HG03565 (cell line): ENCODE data around the gene RAB17.

Experiments used
- ATAC-seq: cut with Tn5 transposase; IDR thresholded peaks from one replicate; pipeline ENCODE4 v1.9.1; 2021; ENCODE audit warnings: mild to moderate bottlenecking, moderate library complexity; ENCODE audit not compliant: unreplicated experiment

The RAB17 gene

GRCh38 chr2:237540223-237540775, 50.2 kb downstream of the RAB17 start:
- no peak for ATAC-seq

GRCh38 chr2:237539681-237540080, 50.9 kb downstream of the RAB17 start:
- no peak for ATAC-seq

DNA sequence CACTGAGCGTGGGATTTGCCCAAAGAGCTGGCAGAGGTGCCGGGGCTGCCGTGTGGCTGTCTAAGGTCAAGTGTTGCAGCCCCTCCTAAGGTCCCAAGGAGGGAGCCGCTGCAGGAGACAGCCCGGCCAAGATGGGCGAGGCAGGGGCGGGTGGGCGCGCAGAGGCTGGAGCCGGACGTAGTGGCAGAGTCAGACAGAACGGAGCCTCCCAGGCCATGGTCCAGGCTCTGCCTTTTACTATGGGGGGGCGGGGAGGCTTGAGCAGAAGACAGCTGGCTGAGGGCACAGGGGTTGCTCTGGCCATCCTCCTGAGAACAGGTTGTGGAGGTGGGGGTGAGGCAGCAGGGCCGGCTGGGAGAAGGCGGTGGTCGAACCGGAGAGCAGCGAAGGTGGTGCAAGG, 51.6 kb downstream of the RAB17 start:
- no peak for ATAC-seq

- ATAC-seq: no peak
Observed at GRCh38 chr2:237538001-237538720, 52.4 kb downstream of the RAB17 start.

- no peak for ATAC-seq
Observed at GRCh38 chr2:237536617-237537016, 53.9 kb downstream of the RAB17 start.

DNA sequence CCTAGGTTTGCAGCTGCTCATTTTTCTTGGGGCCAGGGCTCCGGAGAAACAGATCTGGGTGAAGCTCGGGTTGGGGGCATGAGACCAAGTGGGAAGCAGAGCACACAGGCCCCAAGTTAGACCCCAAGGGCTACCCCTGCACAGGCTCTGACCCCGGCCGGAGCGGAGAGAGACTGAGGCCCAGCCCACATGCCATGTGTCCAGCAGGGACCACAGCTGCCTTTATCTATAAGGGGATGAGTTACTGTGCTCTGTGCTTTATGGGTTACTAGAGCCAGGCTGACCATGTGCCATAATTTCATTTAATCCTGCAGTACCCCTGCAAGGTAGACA, 54.5 kb downstream of the RAB17 start:
- ATAC-seq: no peak

DNA sequence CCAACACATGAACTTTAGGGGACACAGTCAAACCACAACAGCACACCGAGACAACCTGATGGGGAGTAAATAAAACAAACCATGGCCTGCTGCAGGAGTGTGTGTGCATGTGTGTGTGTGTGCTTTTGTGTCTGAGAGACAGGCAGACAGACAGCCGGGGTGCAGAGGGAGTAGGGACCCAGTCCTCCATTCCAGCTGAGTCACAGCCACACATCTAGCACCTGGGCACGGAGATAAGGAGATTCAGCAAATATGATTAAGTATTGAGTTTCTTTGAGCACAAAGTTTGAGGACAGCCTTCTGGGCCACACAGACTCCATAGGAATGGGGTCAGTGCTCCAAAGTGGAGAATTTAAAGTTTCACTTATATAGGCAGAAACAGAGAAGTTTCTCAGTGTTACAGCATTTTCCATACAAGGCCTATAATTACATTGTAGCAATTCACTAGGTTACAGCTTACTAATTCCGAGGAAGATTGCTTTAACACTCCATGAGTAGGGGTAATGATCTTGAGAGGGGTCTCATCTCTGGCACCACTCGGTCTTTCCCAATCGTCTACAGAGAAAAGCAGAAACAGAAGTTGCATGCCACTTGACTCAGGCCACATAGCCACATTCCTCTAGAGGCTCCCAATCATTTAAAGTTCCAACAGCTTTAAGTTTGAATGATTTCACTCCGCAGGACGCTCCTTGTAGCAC, 55.0 kb downstream of the RAB17 start:
- no peak for ATAC-seq

DNA sequence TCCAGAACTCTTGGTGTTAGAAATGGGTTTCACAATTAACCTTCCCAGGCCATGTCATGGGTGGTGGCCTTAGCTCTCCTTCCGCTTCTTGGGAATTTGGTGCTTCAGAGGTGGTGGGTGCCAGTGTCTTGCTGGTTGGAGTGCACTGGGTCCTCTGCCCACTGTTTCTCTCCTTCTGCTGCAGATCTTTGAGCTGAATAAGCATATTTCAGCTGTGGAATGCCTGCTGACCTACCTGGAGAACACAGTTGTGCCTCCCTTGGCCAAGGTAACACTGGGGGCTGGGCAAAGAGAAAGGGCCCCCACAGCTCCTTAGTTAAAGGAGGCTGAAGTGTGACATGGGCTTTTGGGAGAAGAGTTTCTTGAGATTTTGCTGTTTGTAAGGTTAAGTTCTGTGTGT, 56.2 kb downstream of the RAB17 start:
- ATAC-seq: no peak

DNA sequence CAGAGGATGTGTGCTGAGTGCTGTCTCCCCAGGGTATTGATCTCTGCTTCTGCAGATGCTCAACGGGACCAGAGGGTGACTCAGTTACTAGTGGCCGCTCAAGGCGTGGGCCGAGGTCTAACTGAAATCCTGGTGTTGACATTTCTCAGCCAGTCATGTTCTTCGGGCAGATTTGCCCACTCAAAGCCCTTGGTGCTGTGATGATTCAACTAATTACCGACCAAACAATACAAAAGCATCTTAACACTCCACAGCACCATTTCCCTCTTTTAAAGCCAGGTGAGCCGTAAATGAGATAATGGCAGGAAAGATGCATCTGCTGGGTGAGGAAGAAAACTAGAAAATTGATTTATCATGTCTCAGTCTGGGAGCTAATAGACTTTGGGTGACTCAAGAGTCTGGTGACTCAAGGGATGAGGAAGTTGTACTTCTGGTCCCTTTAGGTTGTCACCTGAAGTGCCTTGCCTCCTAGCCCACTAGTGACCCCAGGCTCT, 56.8 kb downstream of the RAB17 start:
- no peak for ATAC-seq

DNA sequence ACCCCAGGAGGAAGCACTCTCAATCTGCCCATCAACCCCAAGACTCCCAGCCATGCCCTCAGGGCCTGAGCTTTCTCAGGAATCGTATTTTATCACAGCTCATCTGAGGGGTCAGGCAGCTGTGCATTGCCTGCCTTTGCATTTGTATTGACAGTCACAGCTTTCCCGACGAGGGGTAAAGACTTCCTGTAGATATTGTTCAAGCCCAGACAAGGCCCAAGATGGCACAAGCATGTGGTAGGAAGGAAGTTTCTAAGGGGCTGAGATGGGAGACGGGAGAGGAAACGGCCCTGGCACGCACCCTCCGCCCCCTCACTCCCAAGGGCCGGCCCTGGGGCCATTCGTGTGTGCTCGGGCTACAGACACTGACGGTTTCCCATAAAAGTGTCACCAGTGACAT, 58.4 kb downstream of the RAB17 start:
- ATAC-seq: no peak

- no peak for ATAC-seq
Observed at GRCh38 chr2:237530472-237531433, 59.8 kb downstream of the RAB17 start.

GRCh38 chr2:237529452-237530402, 60.8 kb downstream of the RAB17 start:
- ATAC-seq: peak; percentile 85

- ATAC-seq: no peak
Observed at GRCh38 chr2:237527766-237528165, 62.8 kb downstream of the RAB17 start.

- ATAC-seq: no peak
Observed at GRCh38 chr2:237527233-237527632, 63.3 kb downstream of the RAB17 start.

DNA sequence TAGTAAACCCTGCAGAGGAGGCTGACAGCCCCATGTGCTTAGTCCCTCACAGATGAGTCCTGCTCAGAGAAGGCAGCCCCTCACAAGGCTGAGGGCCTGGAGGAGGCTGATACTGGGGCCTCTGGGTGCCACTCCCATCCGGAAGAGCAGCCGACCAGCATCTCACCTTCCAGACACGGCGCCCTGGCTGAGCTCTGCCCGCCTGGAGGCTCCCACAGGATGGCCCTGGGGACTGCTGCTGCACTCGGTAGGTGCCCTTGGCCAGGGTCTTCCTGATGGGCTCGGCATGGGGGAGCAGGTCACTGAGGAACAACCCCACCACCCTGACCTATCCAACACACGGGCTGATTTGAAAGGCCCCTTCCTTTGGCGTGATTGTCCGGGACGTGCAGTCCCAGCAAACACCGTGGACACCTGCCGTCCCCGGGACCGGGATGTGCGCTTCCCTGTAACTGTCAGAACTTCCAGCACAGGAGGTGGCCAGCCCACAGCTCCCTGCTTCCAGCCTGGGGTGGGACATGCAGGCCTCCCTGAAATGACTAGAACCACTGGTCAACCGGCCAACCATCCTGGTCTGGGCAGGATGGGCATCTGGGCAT, 64.9 kb downstream of the RAB17 start:
- no peak for ATAC-seq

GRCh38 chr2:237524631-237525030, 65.9 kb downstream of the RAB17 start:
- ATAC-seq: no peak
